Hematopoietic multipotent progenitor cell treated with erythropoietin and hydrocortisone succinate and interleukin-3 and kit ligand, for 6 days (in vitro differentiated cells): ENCODE results near the gene TMTC2.
A peak's percentile ranks its signal among the peaks of the same experiment; 100 is the strongest.

Experiments
- DNase-seq: peaks from one replicate; pipeline ENCODE4 v3.0.0-alpha.2; 2015

Gene TMTC2

DNA sequence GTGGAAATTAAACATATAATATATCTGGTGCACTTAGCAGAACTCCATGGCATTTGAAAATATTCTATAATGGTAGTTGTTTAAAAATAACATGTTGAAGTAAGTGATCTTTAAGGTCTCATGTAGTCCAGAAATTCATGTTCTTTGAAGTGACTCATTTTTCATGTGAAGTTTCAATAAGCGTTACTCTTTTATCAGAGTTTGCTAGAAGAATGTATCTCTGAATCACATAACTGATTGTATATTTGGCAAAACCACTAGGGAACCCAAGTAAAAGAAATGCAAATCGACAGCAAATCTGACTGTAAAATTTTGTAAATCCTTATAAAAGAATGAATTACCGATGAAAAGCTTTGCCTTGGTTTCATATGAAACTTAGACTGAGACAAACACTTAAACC is 463.3 kb downstream of the TMTC2 start:
- no peak for DNase-seq

DNA sequence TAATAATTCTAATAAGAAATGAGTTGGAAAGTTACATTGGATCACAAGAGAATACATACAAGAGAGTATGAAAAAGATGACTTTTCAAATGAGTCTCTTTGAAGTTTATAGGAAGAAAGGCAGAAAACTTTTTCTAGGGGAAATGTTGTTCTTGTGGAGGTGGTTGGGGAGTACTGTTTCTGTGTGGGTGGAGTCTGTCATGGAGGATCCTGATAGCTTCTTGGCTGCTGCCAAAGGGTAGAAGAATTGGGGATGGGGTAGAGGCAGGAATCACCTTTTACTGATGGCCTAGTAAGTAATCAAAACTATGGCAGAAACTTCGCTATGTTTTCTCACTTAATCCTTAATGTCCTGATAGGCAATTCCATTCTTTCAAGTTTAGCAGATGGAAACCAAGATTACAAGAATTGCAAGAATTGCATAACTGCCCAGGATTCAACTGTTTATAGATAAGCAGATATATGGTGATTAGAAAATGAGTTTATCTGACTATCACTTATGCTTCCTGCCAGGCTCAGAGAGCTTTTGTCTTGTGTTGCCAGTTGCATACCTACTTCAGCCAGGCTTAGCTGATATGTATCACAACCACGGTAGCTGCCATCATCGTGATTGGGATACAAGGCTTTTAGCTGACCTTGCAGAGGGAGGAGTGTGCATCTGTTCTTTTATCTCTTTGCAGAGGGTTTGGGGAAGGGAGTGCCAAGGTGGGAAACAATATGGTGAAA is 463.9 kb downstream of the TMTC2 start:
- peak; percentile 39 for DNase-seq

DNA sequence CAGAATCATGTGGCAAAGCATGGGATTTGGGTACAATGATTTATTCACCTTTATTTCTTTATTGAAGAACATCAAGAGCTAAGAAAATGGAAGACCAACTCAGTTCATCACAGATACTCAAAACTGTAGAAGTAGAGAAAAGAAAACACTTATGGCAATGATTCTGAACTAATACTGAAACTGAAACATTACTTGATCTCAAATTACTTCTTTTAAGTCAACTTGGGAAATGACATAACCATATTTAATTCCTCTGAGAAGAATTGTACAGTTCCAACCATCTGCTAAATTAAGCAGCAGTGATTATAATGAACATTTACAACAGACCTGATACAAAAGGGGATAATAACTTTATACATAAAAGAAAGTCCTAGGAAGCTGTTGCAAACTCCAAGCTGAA is 466.5 kb downstream of the TMTC2 start:
- DNase-seq = no peak

DNA sequence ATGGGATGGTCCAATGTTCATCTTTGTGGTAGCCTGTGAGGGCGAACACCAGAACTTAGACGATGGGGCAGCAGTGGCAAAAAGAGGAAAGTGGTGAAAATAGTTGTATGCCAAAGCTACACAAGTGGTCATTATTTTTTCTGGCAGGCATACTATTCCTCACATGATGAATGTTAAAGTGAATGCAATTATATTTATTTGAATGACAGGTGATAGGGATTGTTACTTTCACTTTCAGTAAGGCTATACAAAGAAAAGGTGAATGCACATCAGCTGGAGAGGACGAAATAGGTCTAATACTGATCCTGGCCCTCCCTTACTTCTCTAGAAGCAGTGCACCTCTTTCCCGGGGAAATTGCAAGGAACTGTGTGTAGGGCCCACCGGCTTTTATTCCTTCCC is 470.1 kb downstream of the TMTC2 start:
- DNase-seq = no peak

DNA sequence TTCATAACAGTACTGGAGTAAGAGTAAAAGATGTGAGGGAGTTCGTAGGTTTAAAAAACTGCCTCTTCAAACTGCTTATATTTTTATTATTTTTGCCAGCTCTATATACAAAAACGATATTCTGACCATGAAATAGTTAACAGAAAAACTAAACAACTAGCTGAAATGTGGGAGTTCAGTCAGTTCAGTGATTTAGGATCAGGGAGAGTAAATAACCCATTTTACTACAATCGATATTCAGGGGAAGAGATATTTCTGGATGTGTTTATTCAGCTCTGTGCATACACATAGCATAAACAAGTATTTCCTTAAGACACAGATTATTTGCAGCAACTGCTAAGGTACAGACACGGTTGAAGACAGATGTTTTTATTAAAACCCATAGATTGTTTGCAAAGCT is 470.9 kb downstream of the TMTC2 start:
- no peak for DNase-seq

DNA sequence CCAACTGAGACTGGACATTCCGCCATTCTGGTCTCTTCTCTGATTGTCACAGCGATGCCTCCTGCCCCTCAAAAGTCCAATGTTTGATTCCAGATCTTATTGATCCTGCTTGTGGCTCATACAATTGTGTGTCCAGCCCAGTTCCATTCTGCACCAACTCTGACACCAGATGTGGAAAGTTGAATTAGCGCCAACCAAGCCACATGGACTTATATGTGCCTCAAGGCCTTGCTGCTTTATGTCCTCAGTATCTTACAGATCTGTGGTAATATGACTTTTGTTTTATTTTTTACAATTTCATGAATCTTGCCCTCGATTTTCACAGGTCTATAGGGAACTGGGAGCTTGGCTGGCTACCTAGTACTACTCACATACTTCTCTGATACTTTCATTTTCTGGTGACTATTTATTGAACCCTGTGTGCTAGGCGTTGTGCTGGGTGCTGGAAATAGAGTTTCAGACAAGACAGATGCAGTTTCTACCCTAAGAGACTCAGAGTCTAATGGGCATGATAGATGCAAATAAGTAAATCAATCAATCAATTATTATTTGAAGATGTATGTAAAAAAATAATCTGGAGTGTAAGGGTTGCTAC is 472.0 kb downstream of the TMTC2 start:
- no peak for DNase-seq

DNA sequence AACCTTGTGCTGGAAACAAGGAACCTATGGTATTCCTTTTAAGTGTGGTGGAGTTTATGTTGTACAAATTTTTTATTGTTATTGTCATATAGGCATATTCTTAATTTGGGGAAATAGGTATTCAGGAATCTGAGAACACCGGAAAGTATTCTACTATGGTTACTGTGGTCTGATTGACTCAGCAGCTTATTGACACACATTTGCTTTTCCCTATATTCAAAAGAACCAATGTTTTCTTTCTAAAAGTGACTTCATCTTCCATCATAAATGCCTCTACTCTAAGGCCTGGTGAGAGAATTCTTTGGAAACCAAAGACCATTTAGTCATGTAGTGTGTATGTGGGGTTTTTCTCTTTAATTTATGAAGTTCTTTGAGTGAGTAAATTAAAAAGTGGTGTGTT is 474.8 kb downstream of the TMTC2 start:
- DNase-seq = no peak

DNA sequence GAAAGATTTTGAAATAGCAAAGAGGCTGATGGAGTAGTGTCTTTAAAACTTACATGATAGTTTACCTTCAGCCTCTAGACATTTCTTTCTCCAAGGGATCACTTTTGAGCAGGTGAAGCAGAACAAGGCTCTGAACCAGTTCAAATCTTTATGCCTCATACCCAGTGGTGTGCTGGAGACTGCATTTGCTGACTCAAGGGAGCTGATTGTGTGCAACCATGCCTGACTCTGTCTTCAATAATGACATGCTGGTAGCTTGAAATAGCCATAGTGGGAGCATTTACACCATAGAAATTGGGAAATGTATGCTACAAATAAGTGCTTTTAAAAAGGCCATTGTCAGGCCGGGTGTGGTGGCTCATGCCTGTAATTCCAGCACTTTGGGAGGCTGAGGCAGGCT is 482.0 kb downstream of the TMTC2 start:
- no peak for DNase-seq

DNA sequence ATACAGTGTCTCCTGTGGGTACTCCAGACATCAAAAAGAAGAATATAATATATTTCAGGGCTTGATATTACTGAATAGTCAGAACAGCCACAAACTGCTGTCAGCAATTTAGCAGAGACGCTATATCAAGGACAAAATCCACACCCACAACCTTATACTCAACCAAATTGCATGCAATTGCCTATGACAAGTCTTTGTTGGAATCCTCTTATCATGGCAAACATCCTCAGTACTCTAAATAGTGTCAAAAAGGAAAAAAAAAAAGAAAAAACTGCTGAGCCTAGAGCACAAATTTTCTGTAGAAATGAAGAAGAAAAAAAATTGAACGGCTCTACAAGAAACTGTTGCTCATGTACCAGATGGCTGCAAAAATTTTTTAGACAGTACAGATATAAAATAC is 485.7 kb downstream of the TMTC2 start:
- DNase-seq = no peak

DNA sequence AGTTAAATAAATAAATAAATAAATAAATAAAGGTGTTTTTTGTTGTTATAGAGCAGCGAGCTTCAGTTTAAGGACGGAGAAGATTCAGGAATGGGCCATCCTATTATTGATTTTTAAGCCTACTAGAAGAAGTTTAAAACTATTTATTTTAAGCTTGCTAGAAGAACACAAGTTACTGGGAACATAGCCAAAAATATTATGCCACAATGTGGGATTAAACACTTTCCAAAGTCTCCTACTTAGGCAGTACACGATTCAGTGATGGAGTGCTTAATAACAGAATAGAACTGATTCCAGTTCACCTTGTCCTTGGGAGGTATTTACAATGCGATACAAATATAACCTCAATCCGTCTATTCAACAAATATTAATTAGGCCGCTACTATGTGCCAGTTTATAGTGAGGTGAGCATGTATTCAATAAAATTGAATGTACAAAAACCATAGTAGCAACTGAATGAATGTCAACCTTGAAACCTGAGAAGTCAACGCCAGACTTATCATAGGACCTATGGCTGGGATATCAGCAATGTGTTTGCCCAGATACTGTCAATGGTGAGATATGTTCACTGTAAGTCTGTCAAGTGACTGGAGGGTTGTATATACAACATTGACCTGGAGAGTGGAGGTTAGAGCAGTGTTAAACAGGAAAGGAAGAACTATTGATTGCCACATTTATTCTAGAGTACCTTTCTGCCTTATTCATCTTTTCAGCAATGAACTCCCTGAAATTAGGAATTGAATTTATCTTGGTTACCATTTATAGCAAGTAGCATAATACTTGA is 486.4 kb downstream of the TMTC2 start:
- DNase-seq = no peak

DNA sequence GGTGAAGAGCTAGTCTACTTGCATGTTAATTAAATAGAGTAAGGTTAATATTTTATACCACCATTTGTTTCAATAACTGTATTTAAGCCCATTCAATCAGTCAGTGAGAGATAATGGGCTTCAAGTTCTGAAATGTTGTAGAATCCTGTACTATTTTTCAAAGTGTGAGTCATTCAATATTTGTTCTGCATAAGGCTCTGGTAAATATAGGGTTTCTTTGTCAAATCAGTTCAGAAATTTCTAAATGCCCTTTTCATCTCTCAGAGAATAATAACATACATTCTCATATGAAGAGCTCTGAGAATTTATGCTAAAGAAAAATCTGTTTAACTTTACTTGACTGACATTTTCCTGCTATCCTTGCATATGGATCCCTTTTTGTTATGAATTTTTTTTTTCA is 493.3 kb downstream of the TMTC2 start:
- no peak for DNase-seq

DNA sequence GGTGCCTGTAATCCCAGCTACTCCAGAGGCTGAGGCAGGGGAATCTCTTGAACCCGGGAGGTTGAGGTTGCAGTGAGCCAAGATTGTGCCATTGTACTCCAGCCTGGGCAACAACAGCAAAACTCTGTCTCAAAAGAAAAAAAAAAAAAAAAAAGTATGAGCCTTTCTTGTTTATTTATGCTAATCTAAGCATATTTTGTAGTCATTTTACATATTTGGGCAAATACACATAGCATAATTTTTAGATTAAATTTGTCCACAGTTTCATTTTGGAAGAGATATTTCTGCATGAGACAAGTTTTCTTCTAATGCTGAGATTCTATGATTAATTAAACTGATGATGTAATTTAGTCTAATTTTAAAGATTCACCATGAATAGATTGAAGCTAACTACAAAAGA is 494.4 kb downstream of the TMTC2 start:
- DNase-seq = no peak

DNA sequence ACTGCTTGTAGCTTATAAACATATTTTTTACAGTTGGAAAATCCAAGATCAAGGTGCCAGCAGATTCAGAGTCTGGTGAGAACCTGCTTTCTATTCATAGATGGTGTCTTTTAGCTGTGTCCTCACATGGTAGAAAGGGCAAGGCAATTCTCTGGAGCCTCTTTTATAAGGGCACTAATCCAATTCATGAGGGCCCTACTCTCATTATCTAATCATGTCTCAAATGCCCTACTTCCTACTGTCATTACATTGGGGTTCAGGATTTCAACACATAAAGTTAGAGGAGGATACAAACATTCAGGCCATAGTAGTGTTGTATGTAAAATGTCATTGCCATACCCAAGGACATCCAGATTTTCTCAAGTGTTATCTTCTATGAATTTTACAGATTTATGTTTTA is 496.4 kb downstream of the TMTC2 start:
- no peak for DNase-seq
